ENCODE results near the gene COPS9. TPM values are rescaled to one million over a fixed set of nuclear protein-coding genes. Genes with fewer than 3 reads are reported as not detected.

The COPS9 gene
- total RNA-seq, 1 donor from 2014 or later: 132 TPM

DNA sequence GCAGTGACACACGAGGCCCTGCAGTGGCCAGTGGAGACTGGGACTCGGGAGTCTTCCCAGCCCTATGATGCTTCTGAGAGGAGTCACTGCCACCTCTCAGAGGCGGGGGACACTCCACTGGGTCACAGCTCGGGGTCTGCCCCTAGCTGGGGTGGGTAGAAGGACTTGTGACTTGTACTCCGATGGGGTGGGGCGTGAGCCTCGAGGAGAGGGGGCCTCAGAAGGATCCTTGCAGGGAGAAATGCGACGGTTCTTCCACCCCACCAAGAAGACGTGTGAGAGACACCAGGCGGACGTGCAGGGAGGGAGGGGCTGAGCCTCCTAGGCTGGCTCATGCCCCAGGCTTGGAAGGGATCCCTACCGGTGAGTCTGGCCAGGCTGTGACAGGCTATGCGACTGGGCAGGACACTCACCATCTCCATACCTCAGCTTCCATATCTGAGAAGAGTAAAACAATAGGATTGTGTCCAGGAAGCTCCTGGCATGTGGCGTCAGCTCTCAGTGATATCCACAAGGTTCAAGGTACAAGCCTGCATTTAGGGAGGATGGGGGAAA is 15.4 kb upstream of the COPS9 start:
- intact Hi-C loops (cut with micrococcal nuclease): no loop called here
- Mint-ChIP-seq H3K27me3 (ENCODE audit: insufficient read depth) (peaks cover 2% of the 10 kb centered on the region), H3K9me3 (peaks cover 9% of the 10 kb centered on the region), H3K4me1 (ENCODE audit: low read depth) (no peaks in the 10 kb centered on the region), H3K4me3 (no peak overlapping the region), H3K36me3 (ENCODE audit: low read depth) (no peaks in the 10 kb centered on the region), H3K27ac (no peak overlapping the region)
- no peak for DNase-seq (ENCODE audit: low spot score)

DNA sequence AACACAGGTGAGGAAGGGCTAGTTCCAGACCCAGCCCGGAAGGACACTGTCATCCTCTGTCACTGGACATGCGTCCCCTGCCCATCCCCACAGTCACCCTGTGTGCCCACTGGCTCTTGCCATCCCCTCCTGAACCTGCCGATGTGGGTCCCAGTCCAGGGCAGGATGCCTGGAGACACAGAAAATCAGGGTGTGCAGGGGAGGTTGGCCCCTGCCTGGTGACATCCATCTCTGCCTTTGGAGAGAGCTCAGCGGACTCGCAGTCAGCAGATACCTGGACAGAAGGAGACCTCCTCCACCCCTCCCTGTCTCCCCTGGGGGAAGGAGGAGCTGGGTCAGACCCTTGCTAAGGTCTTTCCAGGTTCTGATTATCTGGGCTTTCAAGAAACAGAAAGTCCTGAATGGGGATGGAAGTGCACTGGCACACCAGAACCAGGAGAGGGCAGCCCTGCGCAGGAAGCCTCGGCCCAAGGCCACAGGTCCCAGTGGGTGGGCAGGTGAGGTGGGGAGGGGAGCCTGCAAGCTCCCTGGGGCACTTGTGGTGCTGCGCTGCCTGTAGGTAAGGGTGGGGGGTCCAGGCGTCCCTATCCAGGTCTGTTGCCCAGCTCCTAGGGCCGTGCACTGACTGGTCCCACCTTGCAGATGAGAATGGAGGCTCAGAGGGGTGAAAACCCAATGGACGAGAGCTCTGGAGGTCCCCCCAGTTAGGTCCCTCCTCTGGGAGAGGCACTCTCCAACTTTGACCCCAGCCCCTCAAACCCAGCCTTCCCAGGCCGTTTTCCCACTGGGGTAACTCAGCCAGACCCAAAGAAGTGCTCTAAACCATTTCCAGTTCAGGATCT is 14.1 kb upstream of the COPS9 start:
- intact Hi-C loops (cut with micrococcal nuclease): no loop called here
- H3K27me3 Mint-ChIP-seq (ENCODE audit: insufficient read depth): peaks cover 2% of the 10 kb centered on the region
- H3K4me3 Mint-ChIP-seq: no peak overlapping the region
- no peak overlapping the region for H3K27ac Mint-ChIP-seq
- H3K4me1 Mint-ChIP-seq (ENCODE audit: low read depth): no peaks in the 10 kb centered on the region
- no peak for DNase-seq (ENCODE audit: low spot score)
- no peaks in the 10 kb centered on the region for H3K36me3 Mint-ChIP-seq (ENCODE audit: low read depth)
- peaks cover 9% of the 10 kb centered on the region for H3K9me3 Mint-ChIP-seq

DNA sequence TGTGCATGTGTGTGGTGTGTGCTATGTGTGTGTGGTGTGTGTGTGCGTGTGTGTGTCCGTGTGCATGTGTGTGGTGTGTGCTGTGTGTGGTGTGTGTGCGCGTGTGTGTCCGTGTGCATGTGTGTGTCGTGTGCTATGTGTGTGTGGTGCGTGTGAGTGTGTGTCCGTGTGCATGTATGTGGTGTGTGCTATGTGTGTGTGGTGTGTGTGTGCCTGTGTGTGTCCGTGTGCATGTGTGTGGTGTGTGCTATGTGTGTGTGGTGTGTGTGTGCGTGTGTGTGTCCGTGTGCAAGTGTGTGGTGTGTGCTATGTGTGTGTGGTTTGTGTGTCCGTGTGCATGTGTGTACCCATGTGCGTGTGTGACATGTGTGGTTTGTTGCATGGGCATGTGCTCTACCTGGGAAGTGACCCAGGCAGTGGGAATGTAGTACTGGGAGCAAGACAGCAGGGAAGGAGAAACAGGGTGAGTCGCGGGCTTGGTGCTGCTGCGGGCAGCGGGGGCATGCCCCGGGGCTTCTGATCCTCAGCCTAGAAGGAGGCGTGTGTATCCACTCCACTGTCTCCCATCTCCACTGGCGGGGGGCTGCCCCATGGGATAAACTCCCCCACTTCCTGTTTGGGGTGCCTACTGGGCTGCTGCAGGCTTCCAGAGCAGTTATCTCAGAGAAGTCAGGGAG is 11.9 kb upstream of the COPS9 start:
- DNase-seq (ENCODE audit: low spot score): no peak
- Mint-ChIP-seq H3K4me3 (no peak overlapping the region), H3K9me3 (peaks cover 9% of the 10 kb centered on the region), H3K4me1 (ENCODE audit: low read depth) (no peaks in the 10 kb centered on the region), H3K36me3 (ENCODE audit: low read depth) (no peaks in the 10 kb centered on the region), H3K27ac (no peak overlapping the region), H3K27me3 (ENCODE audit: insufficient read depth) (peaks cover 1% of the 10 kb centered on the region)
- intact Hi-C loops (cut with micrococcal nuclease): no loop called here

DNA sequence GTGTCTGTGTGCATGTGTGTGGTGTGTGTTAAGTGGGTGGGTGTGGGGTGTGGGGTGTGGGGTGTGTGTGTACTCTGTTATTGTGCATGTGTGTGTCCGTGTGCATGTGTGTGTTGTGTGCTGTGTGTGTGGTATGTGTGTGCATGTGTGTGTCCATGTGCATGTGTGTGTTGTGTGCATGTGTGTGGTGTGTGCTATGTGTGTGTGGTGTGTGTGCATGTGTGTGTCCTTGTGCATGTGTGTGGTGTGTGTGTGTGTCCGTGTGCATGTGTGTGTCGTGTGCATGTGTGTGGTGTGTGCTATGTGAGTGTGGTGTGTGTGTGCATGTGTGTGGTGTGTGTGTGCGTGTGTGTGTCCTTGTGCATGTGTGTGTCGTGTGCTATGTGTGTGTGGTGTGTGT is 11.3 kb upstream of the COPS9 start:
- no peaks in the 10 kb centered on the region for H3K4me1 Mint-ChIP-seq (ENCODE audit: low read depth)
- intact Hi-C loops (cut with micrococcal nuclease): no loop called here
- no peak for DNase-seq (ENCODE audit: low spot score)
- H3K4me3 Mint-ChIP-seq: no peak overlapping the region
- H3K27ac Mint-ChIP-seq: no peak overlapping the region
- no peaks in the 10 kb centered on the region for H3K36me3 Mint-ChIP-seq (ENCODE audit: low read depth)
- no peaks in the 10 kb centered on the region for H3K27me3 Mint-ChIP-seq (ENCODE audit: insufficient read depth)
- H3K9me3 Mint-ChIP-seq: peaks cover 9% of the 10 kb centered on the region

DNA sequence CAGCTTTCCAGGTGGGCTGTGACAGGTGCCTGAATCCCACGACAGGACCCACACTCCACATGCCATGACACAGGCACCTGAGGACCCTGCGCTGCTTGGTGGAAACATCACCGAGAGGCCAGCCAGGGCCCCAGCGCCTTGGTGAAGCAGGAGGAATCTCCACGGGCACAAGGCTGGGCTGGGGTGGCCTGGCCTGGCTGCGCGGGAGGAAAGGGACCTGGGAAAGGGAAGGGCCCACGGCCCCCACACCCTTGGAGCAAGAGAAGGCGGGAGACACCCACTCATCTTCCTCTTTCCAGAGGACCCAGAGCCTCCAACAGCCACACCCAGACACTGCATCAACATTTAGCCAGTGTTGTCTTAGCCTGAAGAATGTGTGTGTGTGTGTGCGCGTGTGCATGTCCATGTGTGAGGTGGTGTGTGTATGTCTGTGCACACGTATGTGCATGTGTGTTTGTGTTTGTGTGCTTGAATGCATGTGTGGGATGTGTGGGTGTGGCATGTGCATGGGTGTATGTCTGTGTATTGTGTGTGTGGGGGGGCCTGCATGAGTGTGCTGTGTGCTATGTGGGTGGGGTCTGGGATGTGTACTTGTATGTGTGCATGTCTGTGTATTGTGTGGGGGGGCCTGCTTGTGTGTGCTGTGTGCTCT is 10.6 kb upstream of the COPS9 start:
- intact Hi-C loops (cut with micrococcal nuclease): no loop called here
- DNase-seq (ENCODE audit: low spot score): no peak
- no peak overlapping the region for H3K27ac Mint-ChIP-seq
- H3K9me3 Mint-ChIP-seq: peaks cover 9% of the 10 kb centered on the region
- no peak overlapping the region for H3K4me3 Mint-ChIP-seq
- no peaks in the 10 kb centered on the region for H3K4me1 Mint-ChIP-seq (ENCODE audit: low read depth)
- peaks cover 2% of the 10 kb centered on the region for H3K27me3 Mint-ChIP-seq (ENCODE audit: insufficient read depth)
- no peaks in the 10 kb centered on the region for H3K36me3 Mint-ChIP-seq (ENCODE audit: low read depth)

DNA sequence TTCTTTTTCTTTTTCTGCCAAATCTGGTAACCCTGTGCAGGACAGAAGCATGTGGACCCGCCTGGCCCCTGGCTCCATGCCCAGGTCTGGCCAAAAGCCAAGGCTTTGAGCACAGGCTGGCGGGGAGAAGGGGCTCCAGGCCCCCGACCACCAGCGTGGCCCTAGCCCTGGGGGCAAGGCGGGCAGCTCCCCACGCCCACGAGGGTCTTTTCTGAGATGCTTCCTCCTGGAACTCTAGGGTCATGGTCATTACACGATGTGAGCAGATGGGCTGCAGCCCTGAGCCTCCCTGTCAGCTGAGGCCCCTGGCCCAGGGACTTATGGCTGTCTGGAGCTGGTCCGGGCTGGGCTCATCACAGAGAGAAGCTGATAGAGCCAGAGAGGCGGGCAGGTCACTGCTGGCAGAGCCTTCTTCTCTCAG is 10.0 kb upstream of the COPS9 start:
- Mint-ChIP-seq H3K4me3 (no peak overlapping the region), H3K4me1 (ENCODE audit: low read depth) (no peaks in the 10 kb centered on the region), H3K27me3 (ENCODE audit: insufficient read depth) (peaks cover 2% of the 10 kb centered on the region), H3K27ac (no peak overlapping the region), H3K9me3 (peaks cover 9% of the 10 kb centered on the region), H3K36me3 (ENCODE audit: low read depth) (no peaks in the 10 kb centered on the region)
- DNase-seq (ENCODE audit: low spot score): no peak
- intact Hi-C loops (cut with micrococcal nuclease): no loop called here

DNA sequence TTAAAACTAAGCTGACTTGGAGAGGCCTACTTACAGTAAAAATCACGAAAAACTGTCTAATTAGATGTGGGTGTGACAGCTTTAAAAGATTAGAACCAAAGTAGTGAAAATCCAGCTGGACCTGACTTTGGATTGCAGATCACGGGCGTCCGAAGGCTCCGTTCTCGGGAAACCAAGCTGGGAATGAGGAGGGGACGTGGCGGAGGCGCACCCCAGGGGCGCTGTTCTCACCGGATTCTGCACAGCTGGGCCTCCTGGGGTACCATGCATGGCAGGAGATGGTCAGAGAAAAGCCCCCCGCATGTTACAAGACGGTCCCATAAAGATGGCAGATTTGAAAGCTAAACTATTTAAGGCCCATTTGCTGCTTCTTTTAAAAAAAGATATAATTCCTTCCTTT is 9.4 kb upstream of the COPS9 start:
- Mint-ChIP-seq H3K4me1 (ENCODE audit: low read depth) (no peaks in the 10 kb centered on the region), H3K4me3 (no peak overlapping the region), H3K27ac (no peak overlapping the region), H3K9me3 (peaks cover 9% of the 10 kb centered on the region), H3K36me3 (ENCODE audit: low read depth) (no peaks in the 10 kb centered on the region), H3K27me3 (ENCODE audit: insufficient read depth) (peaks cover 2% of the 10 kb centered on the region)
- intact Hi-C loops (cut with micrococcal nuclease): no loop called here
- DNase-seq (ENCODE audit: low spot score): no peak

DNA sequence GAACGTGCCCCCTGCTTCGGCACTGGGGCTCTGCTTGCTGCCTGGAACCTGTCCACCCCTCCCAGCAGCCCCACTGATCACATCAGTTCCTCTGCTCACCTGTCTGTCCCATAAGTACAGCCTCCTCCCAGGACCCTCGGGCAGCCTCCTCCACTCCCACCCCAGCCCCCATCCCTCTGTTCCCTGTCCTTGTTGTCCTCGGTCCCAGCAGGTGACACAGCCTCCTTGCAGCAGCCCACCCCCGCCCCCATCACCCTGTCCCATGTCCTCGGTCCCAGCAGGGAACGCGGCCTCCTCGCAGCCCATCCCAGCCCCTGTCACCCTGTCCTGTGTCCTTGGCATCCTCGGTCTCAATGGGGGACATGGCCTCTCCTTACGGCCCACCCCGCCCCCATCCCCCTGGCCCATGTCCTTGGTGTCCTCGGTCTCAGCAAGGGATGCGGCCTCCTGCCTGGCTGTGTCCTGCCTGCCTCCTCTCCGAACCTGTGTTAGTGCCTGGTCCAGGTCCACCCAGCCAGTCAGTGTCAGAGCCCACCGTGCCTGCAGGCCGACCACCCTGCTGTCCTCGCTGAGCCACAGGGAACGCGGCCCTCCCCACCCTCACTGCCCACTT is 8.7 kb upstream of the COPS9 start:
- Mint-ChIP-seq H3K4me1 (ENCODE audit: low read depth) (no peaks in the 10 kb centered on the region), H3K27ac (no peak overlapping the region), H3K36me3 (ENCODE audit: low read depth) (no peaks in the 10 kb centered on the region), H3K4me3 (no peak overlapping the region), H3K9me3 (peaks cover 9% of the 10 kb centered on the region), H3K27me3 (ENCODE audit: insufficient read depth) (peaks cover 3% of the 10 kb centered on the region)
- DNase-seq (ENCODE audit: low spot score): no peak
- intact Hi-C loops (cut with micrococcal nuclease): loop anchor here (1.0 kb wide), 1 partner anchor 1109 kb away; no protein-coding TSS in a partner anchor

DNA sequence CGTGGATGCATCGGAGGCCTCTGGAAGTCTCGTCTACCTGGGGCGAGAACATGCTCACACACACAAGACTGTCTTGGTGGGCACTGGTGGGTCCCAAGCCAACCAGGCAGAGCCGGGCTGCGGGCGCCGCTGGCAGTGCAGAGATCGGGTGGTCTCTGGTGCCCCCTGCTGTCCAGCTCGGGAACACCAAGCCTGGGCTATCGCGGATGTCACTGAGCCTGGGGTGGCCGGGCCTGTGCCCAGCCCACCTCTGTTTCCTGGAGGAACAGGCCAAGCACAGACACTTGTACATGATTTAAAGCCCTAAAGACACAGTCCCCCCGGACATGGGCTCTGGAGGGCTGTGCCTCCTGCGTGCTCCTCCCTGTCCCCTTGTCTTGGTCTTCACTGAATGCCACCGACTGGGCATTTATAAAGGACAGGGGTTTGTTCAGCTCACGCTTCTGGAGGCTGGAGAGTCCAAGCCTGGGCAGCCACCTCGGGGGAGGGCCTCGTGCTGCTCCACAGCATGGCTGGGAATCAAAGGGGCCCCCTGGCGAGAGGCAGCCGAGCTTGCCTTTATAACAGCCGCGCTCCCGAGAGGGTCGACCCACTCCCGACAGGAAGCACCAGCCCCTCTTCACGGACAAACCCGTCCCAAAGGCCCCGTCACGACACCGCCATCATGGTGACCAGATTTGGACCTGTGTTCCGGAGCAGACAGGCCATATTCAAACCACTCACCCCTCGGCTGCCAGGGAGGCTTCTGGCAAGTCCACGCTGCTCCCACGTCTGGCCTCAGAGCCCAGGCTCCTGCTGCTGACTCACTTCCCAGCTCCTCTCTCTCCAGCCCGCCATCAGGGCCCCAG is 7.9 kb upstream of the COPS9 start:
- H3K9me3 Mint-ChIP-seq: peaks cover 9% of the 10 kb centered on the region
- H3K27ac Mint-ChIP-seq: no peak overlapping the region
- no peaks in the 10 kb centered on the region for H3K36me3 Mint-ChIP-seq (ENCODE audit: low read depth)
- peaks cover 9% of the 10 kb centered on the region for H3K27me3 Mint-ChIP-seq (ENCODE audit: insufficient read depth)
- peak; percentile 68 for DNase-seq (ENCODE audit: low spot score)
- intact Hi-C loops (cut with micrococcal nuclease): loop anchor here (1.0 kb wide), 2 partner anchors 83 to 1109 kb away; no protein-coding TSS in a partner anchor
- no peak overlapping the region for H3K4me3 Mint-ChIP-seq
- H3K4me1 Mint-ChIP-seq (ENCODE audit: low read depth): no peaks in the 10 kb centered on the region

DNA sequence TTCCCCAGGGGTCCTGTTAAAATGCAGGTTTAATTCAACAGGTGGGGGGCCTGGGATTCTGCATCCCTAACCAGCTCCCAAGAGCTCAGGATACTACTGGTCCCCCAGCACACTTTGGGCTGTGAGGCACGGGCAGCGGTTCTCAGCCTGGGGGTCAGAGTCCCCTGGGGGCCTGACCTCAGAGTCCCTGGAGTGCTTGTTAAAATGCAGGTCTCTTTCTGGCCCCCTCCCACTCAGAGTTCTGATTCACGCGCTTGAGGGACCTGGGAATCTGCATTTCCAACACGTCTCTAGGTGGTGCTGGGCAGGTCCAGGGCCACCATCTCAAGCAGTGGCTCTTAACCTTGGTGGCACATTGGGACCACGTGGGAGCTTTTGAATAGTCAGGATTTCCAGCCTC is 7.2 kb upstream of the COPS9 start:
- H3K4me1 Mint-ChIP-seq (ENCODE audit: low read depth): no peaks in the 10 kb centered on the region
- peaks cover 9% of the 10 kb centered on the region for H3K27me3 Mint-ChIP-seq (ENCODE audit: insufficient read depth)
- no peak for DNase-seq (ENCODE audit: low spot score)
- H3K36me3 Mint-ChIP-seq (ENCODE audit: low read depth): no peaks in the 10 kb centered on the region
- H3K9me3 Mint-ChIP-seq: peaks cover 9% of the 10 kb centered on the region
- H3K4me3 Mint-ChIP-seq: no peak overlapping the region
- no peak overlapping the region for H3K27ac Mint-ChIP-seq
- intact Hi-C loops (cut with micrococcal nuclease): loop anchor here (1.0 kb wide), 1 partner anchor 82 kb away; no protein-coding TSS in a partner anchor

DNA sequence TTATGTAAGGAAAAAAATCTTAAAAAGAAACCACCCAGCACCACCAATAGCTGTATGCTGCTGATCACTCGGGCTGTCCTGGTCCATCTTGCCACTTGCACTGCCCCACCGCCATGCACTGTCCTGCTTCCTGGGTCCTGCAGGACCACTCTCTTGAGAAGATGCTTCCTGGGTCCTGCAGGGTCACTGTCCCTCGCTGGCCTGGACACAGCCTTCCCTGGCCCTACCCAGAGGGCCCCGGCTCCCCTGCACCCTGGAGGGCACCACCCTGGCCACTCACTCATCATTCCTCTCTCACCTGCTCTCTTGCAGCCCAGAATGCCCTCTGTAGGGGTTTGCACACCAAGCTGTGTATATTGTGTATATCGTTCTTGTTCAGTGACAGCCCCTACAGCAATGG is 6.8 kb upstream of the COPS9 start:
- intact Hi-C loops (cut with micrococcal nuclease): loop anchor here (1.0 kb wide), 1 partner anchor 82 kb away; no protein-coding TSS in a partner anchor
- no peaks in the 10 kb centered on the region for H3K4me1 Mint-ChIP-seq (ENCODE audit: low read depth)
- no peak overlapping the region for H3K4me3 Mint-ChIP-seq
- H3K27ac Mint-ChIP-seq: no peak overlapping the region
- no peak for DNase-seq (ENCODE audit: low spot score)
- no peaks in the 10 kb centered on the region for H3K36me3 Mint-ChIP-seq (ENCODE audit: low read depth)
- peaks cover 9% of the 10 kb centered on the region for H3K9me3 Mint-ChIP-seq
- H3K27me3 Mint-ChIP-seq (ENCODE audit: insufficient read depth): peaks cover 9% of the 10 kb centered on the region

DNA sequence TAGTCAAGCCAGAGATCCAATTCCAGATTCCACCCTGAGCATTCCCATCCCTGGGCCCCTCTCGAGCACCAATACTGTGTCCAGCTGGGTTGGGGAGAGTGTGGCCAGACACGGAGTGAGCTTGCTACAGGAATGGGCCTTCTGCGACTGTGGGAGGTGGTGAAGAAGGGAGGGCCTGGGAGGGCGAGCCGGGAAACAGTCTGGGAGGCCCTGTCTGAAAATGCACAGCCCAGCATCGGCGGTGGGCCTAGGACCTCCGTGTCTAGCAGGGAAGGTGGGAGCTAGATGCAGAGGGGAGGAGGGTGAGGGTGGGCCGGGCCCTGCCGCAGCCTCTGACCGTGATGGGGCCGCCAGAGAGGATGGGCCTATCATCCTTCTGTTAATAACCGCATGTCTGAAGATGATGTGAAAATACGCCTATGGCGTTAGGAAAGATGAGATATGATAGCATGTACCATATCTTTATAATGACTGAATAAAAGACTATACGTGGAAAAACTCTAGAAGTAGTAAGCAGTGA is 6.2 kb upstream of the COPS9 start:
- DNase-seq (ENCODE audit: low spot score): no peak
- intact Hi-C loops (cut with micrococcal nuclease): no loop called here

More for the DNA sequence above, 6.2 kb upstream of the COPS9 start:
- H3K4me3 Mint-ChIP-seq: no peak overlapping the region
- no peak overlapping the region for H3K27ac Mint-ChIP-seq
- H3K27me3 Mint-ChIP-seq (ENCODE audit: insufficient read depth): peaks cover 9% of the 10 kb centered on the region
- H3K36me3 Mint-ChIP-seq (ENCODE audit: low read depth): no peaks in the 10 kb centered on the region
- peaks cover under 1% of the 10 kb centered on the region for H3K4me1 Mint-ChIP-seq (ENCODE audit: low read depth)
- peaks cover 5% of the 10 kb centered on the region for H3K9me3 Mint-ChIP-seq
